ENCODE results near the gene MYBL2.
A peak's percentile ranks its signal among the peaks of the same experiment; 100 is the strongest.

MYBL2 gene

GRCh38 chr20:43724383-43724782 is 57.5 kb downstream of the MYBL2 start:
- no peak for DNase-seq

GRCh38 chr20:43725666-43726065 is 58.8 kb downstream of the MYBL2 start:
- no peak for DNase-seq

- DNase-seq: no peak
These were observed 59.4 kb downstream of the MYBL2 start for GRCh38 chr20:43726333-43726732.

GRCh38 chr20:43726811-43727338 is 60.0 kb downstream of the MYBL2 start, which contains the start of gene GTSF1L:
Gene GTSF1L (minus strand): TSS chr20:43727002. CDS start chr20:43726694, 308 bp downstream.
- DNase-seq: no peak

- no peak for DNase-seq
These were observed 61.2 kb downstream of the MYBL2 start for GRCh38 chr20:43727980-43728590.

GRCh38 chr20:43728686-43729255 is 61.9 kb downstream of the MYBL2 start:
- DNase-seq: no peak

- DNase-seq: no peak
These were observed 64.6 kb downstream of the MYBL2 start for GRCh38 chr20:43731469-43731868.

- no peak for DNase-seq
These were observed 65.0 kb downstream of the MYBL2 start for GRCh38 chr20:43731927-43732326.

GRCh38 chr20:43736588-43737158 is 69.8 kb downstream of the MYBL2 start:
- DNase-seq: peak in 1 of 2 donors; percentile 16

GRCh38 chr20:43737925-43738324 is 71.0 kb downstream of the MYBL2 start:
- DNase-seq: no peak

- no peak for DNase-seq
These were observed 72.3 kb downstream of the MYBL2 start for GRCh38 chr20:43739148-43739749.

- DNase-seq: no peak
These were observed 73.7 kb downstream of the MYBL2 start for GRCh38 chr20:43740642-43741041.

GRCh38 chr20:43744151-43744611 is 77.3 kb downstream of the MYBL2 start:
- no peak for DNase-seq

GRCh38 chr20:43744966-43745730 is 78.2 kb downstream of the MYBL2 start:
- no peak for DNase-seq

- DNase-seq: no peak
These were observed 79.6 kb downstream of the MYBL2 start for GRCh38 chr20:43746344-43747137.

GRCh38 chr20:43748274-43748673 is 81.4 kb downstream of the MYBL2 start:
- no peak for DNase-seq

GRCh38 chr20:43749734-43750294 is 82.9 kb downstream of the MYBL2 start:
- DNase-seq: peak; percentile 94 to 95

- DNase-seq: no peak
These were observed 83.9 kb downstream of the MYBL2 start for GRCh38 chr20:43750774-43751166.

- peak; percentile 44 to 49 for DNase-seq
These were observed 84.5 kb downstream of the MYBL2 start for GRCh38 chr20:43751167-43752050.

GRCh38 chr20:43752051-43752360 is 85.1 kb downstream of the MYBL2 start:
- no peak for DNase-seq
